ENCODE results near the gene AFAP1L2. TPM values are rescaled to one million over a fixed set of nuclear protein-coding genes. Genes with fewer than 3 reads are reported as not detected.

AFAP1L2 gene
- total RNA-seq, 1 donor from 2014 or later, result 24.0 TPM

DNA sequence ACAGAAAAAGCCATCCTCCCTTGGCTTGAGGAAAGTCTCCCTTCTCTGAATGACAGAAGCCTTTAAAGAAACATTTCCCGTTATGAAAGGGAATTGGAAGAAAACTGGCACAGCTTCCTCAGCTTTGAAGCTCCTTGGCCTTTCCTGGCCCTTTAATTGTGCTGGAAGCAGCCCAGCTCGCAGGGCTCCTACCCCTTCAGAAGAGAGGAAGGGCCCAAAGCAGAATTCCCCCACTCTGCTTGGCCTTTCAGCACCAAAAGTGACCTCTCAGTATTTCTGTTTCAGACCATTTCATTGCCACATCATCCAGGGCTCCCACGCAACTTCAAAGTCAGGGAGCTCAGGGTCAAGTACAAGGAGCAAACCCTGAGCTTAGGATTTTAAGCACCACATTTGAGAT, 4.2 kb downstream of the AFAP1L2 start:
- Histone ChIP-seq H3K36me3 (ENCODE audit: control insufficient read depth in 3 of 3, insufficient read depth in 3 of 3, low read length in 3 of 3) (no peaks in the 10 kb centered on the region), H3K9ac (ENCODE audit: low read depth in 1 of 3, low read length in 3 of 3) (no peak overlapping the region), H3K27ac (ENCODE audit: low read depth, low read length) (peak overlapping the region; percentile 38), H3K4me1 (ENCODE audit: control insufficient read depth in 3 of 3, insufficient read depth in 3 of 3, low read length in 3 of 3) (peaks cover 24 to 37% (median 31%) of the 10 kb centered on the region in 3 donors), H3K9me3 (ENCODE audit: control insufficient read depth in 3 of 3, low read length in 3 of 3) (no peaks in the 10 kb centered on the region), H3K27me3 (ENCODE audit: control insufficient read depth in 3 of 3, insufficient read depth in 3 of 3, low read length in 3 of 3) (peaks cover 15 to 36% (median 36%) of the 10 kb centered on the region in 3 donors), H3K4me3 (ENCODE audit: low read length in 3 of 3) (no peak overlapping the region)

DNA sequence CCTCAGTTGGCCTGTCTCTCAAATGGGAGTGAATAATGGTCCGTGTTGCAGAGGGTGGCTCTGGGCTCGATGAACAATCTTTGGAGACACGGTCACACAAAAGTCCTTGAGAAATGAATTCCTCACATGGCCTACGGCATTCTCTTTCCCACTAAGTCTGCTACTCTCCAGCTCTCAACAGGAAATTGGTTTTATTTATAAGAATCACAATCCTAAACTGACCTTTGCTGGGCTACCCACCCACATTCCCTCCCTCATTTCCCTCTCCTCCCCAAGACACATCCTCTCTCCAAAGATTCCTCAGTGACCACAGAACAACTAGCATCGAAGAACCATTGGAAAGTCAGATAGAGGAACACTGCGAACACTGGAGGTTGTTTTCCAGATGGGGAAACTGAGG, 4.7 kb downstream of the AFAP1L2 start:
- Histone ChIP-seq H3K27me3 (ENCODE audit: control insufficient read depth in 3 of 3, insufficient read depth in 3 of 3, low read length in 3 of 3) (peaks cover 18 to 39% (median 36%) of the 10 kb centered on the region in 3 donors), H3K4me3 (ENCODE audit: low read length in 3 of 3) (no peak overlapping the region), H3K9me3 (ENCODE audit: control insufficient read depth in 3 of 3, low read length in 3 of 3) (no peaks in the 10 kb centered on the region), H3K9ac (ENCODE audit: low read depth in 1 of 3, low read length in 3 of 3) (no peak overlapping the region), H3K27ac (ENCODE audit: low read depth, low read length) (peak overlapping the region; percentile 38), H3K36me3 (ENCODE audit: control insufficient read depth in 3 of 3, insufficient read depth in 3 of 3, low read length in 3 of 3) (no peaks in the 10 kb centered on the region), H3K4me1 (ENCODE audit: control insufficient read depth in 3 of 3, insufficient read depth in 3 of 3, low read length in 3 of 3) (peaks cover 24 to 34% (median 28%) of the 10 kb centered on the region in 3 donors)

DNA sequence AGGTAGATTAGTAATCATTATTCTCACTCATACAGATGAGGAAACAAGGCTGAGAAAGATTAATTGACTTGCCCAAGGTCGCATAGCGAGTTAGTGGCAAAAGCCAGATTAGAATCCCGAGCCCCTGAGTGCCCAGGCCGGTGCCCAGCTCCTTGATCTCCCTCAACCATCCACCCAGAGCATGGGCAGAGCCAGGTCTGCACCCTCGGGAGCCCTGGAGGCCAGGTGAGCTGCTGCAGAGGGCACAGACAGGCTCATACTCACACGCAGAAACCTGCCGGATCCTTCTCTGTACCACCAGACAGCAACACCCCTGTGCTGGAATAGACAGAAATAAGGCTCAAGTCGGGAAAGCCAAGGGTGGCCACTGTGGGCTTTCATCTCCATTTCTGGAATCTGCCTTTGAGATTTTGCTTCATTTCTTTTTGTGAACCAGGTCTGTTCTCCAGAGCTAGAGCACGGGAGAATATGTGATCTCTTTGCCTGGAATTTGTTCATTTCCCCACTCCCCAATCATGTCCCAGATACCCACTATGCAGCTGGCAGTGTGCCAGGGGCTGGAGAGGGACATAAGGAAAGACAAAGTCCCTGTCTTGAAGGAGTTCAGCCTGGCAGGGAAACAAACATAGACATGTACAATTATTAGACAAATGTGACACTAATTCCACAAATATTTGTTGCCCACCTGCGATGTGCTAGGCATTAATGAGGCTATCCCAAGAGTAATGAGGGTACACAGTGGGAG, 5.5 kb downstream of the AFAP1L2 start:
- Histone ChIP-seq H3K4me3 (ENCODE audit: low read length in 3 of 3) (no peak overlapping the region), H3K36me3 (ENCODE audit: control insufficient read depth in 3 of 3, insufficient read depth in 3 of 3, low read length in 3 of 3) (no peaks in the 10 kb centered on the region), H3K27me3 (ENCODE audit: control insufficient read depth in 3 of 3, insufficient read depth in 3 of 3, low read length in 3 of 3) (peaks cover 20 to 36% (median 35%) of the 10 kb centered on the region in 3 donors), H3K9me3 (ENCODE audit: control insufficient read depth in 3 of 3, low read length in 3 of 3) (no peaks in the 10 kb centered on the region), H3K27ac (ENCODE audit: low read depth, low read length) (no peak overlapping the region), H3K9ac (ENCODE audit: low read depth in 1 of 3, low read length in 3 of 3) (no peak overlapping the region), H3K4me1 (ENCODE audit: control insufficient read depth in 3 of 3, insufficient read depth in 3 of 3, low read length in 3 of 3) (peaks cover 19 to 34% (median 24%) of the 10 kb centered on the region in 3 donors)

DNA sequence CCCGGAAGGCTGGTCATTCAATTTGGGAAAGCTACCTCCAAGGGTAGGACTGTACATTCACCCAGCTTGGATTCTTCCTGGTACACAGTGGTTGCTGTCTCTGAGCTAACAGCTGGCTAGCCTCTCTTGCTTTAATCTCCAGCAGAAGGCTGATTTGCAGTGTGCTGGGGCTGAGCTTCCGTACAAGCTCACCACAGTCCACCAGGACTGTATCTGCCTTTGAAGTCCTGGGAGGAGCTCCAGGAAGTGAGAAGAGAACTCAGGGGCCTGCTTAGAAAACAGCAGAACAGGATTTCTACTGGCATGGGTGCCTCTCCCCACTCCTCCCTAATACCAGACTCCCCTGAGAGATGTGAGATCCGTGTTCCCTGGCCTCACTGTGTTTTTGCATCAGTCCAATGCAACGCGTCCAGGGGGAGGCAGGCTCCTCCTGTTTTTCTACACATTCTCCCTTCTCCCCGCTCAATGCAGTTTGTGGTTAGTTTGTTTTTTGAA, 6.6 kb downstream of the AFAP1L2 start:
- Histone ChIP-seq H3K27me3 (ENCODE audit: control insufficient read depth in 3 of 3, insufficient read depth in 3 of 3, low read length in 3 of 3) (peaks cover 12 to 30% (median 29%) of the 10 kb centered on the region in 3 donors), H3K4me1 (ENCODE audit: control insufficient read depth in 3 of 3, insufficient read depth in 3 of 3, low read length in 3 of 3) (peaks cover 19 to 32% (median 19%) of the 10 kb centered on the region in 3 donors), H3K36me3 (ENCODE audit: control insufficient read depth in 3 of 3, insufficient read depth in 3 of 3, low read length in 3 of 3) (no peaks in the 10 kb centered on the region), H3K27ac (ENCODE audit: low read depth, low read length) (peak overlapping the region; percentile 40), H3K9ac (ENCODE audit: low read depth in 1 of 3, low read length in 3 of 3) (peak overlapping the region in 1 of 3 donors; percentile 23), H3K4me3 (ENCODE audit: low read length in 3 of 3) (peak overlapping the region in 1 of 3 donors; percentile 38), H3K9me3 (ENCODE audit: control insufficient read depth in 3 of 3, low read length in 3 of 3) (no peaks in the 10 kb centered on the region)

DNA sequence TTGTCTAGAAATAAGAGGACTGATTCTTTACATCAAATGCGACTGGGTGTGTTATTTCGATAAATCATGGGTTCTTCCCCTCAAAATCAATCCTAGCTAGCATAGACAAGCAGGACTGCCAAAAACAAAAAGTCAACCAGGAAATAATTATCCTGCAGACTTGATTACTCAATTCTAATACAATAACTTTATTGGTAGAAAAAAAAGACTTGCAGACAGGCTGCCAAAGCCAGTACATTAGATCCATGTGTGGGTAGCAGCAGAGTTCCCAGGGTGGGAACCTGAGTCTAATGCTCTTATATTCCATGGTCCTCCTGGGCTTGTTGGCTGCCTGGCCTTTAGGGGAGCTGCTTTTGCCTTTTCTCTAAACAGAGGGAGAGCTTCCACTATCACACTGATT, 7.8 kb downstream of the AFAP1L2 start:
- Histone ChIP-seq H3K27me3 (ENCODE audit: control insufficient read depth in 3 of 3, insufficient read depth in 3 of 3, low read length in 3 of 3) (peaks cover 11 to 27% (median 20%) of the 10 kb centered on the region in 3 donors), H3K9me3 (ENCODE audit: control insufficient read depth in 3 of 3, low read length in 3 of 3) (no peaks in the 10 kb centered on the region), H3K4me3 (ENCODE audit: low read length in 3 of 3) (no peak overlapping the region), H3K9ac (ENCODE audit: low read depth in 1 of 3, low read length in 3 of 3) (no peak overlapping the region), H3K4me1 (ENCODE audit: control insufficient read depth in 3 of 3, insufficient read depth in 3 of 3, low read length in 3 of 3) (peaks cover 18 to 34% (median 22%) of the 10 kb centered on the region in 3 donors), H3K36me3 (ENCODE audit: control insufficient read depth in 3 of 3, insufficient read depth in 3 of 3, low read length in 3 of 3) (no peaks in the 10 kb centered on the region), H3K27ac (ENCODE audit: low read depth, low read length) (no peak overlapping the region)

DNA sequence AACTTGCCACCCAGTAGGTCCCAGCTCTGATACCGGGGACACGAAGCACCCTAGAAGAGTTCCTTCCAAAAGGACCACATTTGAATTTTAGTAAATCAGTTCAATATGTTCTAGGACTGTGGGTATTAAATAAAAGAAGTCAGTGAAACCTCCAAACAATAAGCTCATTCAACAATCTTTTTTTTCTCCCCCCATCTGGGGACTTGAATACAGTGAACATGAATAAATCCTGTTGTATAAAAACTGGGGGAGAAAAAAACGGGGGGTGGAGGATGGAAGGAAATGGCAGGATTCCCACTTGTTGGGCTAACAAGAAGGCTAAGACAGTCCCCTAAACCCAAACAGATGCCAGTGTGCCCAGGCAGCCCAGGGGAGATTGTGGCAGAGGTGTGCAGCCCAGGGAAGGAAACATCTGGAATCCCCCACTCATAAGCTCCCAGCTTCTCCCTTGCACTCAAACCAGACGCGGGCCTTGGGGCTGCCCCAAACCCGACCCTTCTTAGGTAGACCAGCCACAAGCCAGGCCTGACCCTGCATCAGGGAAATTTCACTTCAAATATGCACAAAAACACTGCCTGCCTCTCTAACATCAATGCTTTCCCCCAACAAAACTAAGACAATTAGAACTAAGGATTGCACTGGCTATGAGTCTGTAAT, 8.8 kb downstream of the AFAP1L2 start:
- Histone ChIP-seq H3K4me1 (ENCODE audit: control insufficient read depth in 3 of 3, insufficient read depth in 3 of 3, low read length in 3 of 3) (peaks cover 14 to 32% (median 18%) of the 10 kb centered on the region in 3 donors), H3K9ac (ENCODE audit: low read depth in 1 of 3, low read length in 3 of 3) (no peak overlapping the region), H3K36me3 (ENCODE audit: control insufficient read depth in 3 of 3, insufficient read depth in 3 of 3, low read length in 3 of 3) (no peaks in the 10 kb centered on the region), H3K4me3 (ENCODE audit: low read length in 3 of 3) (no peak overlapping the region), H3K27me3 (ENCODE audit: control insufficient read depth in 3 of 3, insufficient read depth in 3 of 3, low read length in 3 of 3) (peaks cover 11 to 23% (median 14%) of the 10 kb centered on the region in 3 donors), H3K9me3 (ENCODE audit: control insufficient read depth in 3 of 3, low read length in 3 of 3) (no peaks in the 10 kb centered on the region), H3K27ac (ENCODE audit: low read depth, low read length) (no peak overlapping the region)

DNA sequence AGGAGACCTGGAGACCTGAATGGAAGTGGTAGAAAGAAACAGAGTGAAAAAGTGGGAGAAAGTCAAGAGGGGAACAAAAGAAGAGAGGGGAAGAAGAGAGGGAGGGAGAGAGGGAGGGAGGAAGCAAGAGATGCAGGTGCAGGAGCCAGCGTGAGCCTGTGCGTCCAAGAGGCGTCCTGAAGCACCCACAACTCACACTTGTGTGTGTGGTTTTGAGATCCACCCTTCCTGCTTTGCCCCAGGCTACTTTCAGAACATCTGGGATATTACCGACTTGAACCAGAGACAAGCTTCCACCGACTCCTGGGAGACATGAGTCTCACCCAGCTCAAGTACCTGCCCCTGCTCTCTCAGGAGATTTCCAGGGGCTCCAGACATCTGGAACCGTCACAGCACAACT, 9.8 kb downstream of the AFAP1L2 start:
- no peak overlapping the region for H3K9ac ChIP-seq (ENCODE audit: low read depth in 1 of 3, low read length in 3 of 3)
- peaks cover 7 to 17% (median 11%) of the 10 kb centered on the region in 3 donors for H3K27me3 ChIP-seq (ENCODE audit: control insufficient read depth in 3 of 3, insufficient read depth in 3 of 3, low read length in 3 of 3)
- H3K4me3 ChIP-seq (ENCODE audit: low read length in 3 of 3), result no peak overlapping the region
- H3K36me3 ChIP-seq (ENCODE audit: control insufficient read depth in 3 of 3, insufficient read depth in 3 of 3, low read length in 3 of 3), result no peaks in the 10 kb centered on the region
- H3K4me1 ChIP-seq (ENCODE audit: control insufficient read depth in 3 of 3, insufficient read depth in 3 of 3, low read length in 3 of 3), result peaks cover 9 to 26% (median 22%) of the 10 kb centered on the region in 3 donors
- H3K27ac ChIP-seq (ENCODE audit: low read depth, low read length), result no peak overlapping the region
- H3K9me3 ChIP-seq (ENCODE audit: control insufficient read depth in 3 of 3, low read length in 3 of 3), result no peaks in the 10 kb centered on the region

DNA sequence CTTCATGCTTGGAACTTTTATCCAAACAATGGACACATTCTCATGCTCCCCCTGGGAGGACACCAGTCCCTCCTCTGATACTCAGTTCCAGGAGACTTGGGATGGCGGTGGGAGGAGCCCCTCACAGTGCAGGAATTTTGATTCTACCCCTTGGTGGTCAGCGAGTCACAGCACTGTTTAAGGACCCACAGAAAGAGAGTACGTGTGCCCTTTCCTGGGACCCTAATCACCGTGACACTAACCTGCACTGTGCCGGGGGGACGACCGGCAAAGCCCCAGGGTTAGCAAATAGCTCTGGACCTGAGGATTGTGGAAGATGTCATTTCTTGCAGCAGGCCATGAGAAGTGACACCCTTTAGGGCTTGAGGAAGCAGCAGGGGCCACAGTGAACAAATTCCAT, 10.4 kb downstream of the AFAP1L2 start:
- Histone ChIP-seq H3K36me3 (ENCODE audit: control insufficient read depth in 3 of 3, insufficient read depth in 3 of 3, low read length in 3 of 3) (no peaks in the 10 kb centered on the region), H3K9me3 (ENCODE audit: control insufficient read depth in 3 of 3, low read length in 3 of 3) (no peaks in the 10 kb centered on the region), H3K4me3 (ENCODE audit: low read length in 3 of 3) (no peak overlapping the region), H3K27me3 (ENCODE audit: control insufficient read depth in 3 of 3, insufficient read depth in 3 of 3, low read length in 3 of 3) (peaks cover 7 to 14% (median 11%) of the 10 kb centered on the region in 3 donors), H3K27ac (ENCODE audit: low read depth, low read length) (no peak overlapping the region), H3K4me1 (ENCODE audit: control insufficient read depth in 3 of 3, insufficient read depth in 3 of 3, low read length in 3 of 3) (peaks cover 9 to 23% (median 23%) of the 10 kb centered on the region in 3 donors), H3K9ac (ENCODE audit: low read depth in 1 of 3, low read length in 3 of 3) (no peak overlapping the region)

DNA sequence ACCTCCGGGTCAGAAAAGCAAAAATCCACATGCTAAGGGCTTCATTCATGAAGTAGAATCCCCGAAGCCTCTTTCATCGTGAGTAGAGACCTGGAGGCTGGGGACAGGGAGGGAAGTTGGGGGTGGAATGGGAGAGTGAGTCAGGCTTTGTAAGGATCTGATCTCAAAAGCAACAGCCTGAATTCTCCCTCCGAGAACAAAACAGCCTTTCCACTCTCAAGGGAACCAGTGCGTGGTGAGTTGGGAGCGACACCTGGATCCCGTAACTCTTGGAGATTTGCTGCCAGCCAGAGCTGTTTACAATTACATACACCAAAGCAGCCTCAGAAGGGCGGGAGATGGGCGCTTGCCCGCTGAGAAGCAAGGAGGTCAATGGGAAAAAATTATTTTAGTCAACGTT, 10.8 kb downstream of the AFAP1L2 start:
- Histone ChIP-seq H3K36me3 (ENCODE audit: control insufficient read depth in 3 of 3, insufficient read depth in 3 of 3, low read length in 3 of 3) (no peaks in the 10 kb centered on the region), H3K9me3 (ENCODE audit: control insufficient read depth in 3 of 3, low read length in 3 of 3) (no peaks in the 10 kb centered on the region), H3K4me3 (ENCODE audit: low read length in 3 of 3) (no peak overlapping the region), H3K9ac (ENCODE audit: low read depth in 1 of 3, low read length in 3 of 3) (no peak overlapping the region), H3K4me1 (ENCODE audit: control insufficient read depth in 3 of 3, insufficient read depth in 3 of 3, low read length in 3 of 3) (peaks cover 7 to 23% (median 19%) of the 10 kb centered on the region in 3 donors), H3K27ac (ENCODE audit: low read depth, low read length) (no peak overlapping the region), H3K27me3 (ENCODE audit: control insufficient read depth in 3 of 3, insufficient read depth in 3 of 3, low read length in 3 of 3) (peaks cover 7 to 10% (median 7%) of the 10 kb centered on the region in 3 donors)

All from skeletal muscle tissue (tissue), 4 donors.